Fibroblast of skin of right quadriceps (primary cell): ENCODE data around the gene ZNF141.
"Not testable (repeated sequence)": the region's sequence is repeated elsewhere in the genome, so short reads cannot be mapped to it uniquely, and the experiment has no call there.

Experiments used
- DNase-seq: peaks from one replicate; pipeline ENCODE4 v3.0.0-alpha.2; 2013

ZNF141 gene

DNA sequence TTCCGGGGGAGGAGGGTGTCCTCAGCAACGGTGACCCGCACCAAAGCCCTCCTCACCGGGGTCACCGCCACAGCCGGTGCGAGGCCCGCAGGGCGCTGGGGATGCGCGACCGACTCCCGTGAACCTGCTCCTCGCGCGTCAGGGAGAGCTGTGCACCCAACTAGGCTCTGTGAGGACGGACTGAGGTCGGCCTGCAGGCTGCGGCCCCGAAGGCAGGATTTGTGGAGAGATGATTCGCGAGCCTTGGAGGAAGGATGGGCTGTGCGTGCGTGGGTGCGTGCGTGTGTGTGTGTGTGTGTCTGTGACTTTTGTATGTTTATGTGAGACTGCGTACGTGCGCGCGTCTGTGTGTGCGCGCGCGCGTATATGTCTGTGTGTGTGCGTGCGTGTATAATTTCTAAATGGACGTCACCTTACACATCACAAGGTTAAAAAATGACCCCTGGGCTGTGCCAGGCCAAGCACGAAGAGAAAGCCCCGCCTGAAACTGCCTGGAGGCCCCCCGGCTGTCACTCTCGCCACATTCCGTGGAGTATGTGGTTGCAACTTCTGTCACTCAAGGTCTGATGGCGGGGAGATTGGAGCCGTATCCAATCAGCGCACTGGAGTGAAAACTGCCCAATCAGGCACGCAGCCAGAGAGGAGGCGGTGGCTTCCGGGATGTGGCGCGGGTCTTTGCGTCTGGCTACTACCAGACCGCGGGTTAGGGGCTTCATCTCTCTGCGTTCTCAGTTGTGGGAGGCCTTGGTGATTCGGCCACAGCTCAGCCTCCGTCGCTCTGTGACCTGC is at the start of gene ZNF141:
Gene ZNF141 (plus strand): TSS at position 672 of the 789 bp plus-strand sequence. CDS start 170 bp downstream, outside the sequence.
- DNase-seq = peak; percentile 98

DNA sequence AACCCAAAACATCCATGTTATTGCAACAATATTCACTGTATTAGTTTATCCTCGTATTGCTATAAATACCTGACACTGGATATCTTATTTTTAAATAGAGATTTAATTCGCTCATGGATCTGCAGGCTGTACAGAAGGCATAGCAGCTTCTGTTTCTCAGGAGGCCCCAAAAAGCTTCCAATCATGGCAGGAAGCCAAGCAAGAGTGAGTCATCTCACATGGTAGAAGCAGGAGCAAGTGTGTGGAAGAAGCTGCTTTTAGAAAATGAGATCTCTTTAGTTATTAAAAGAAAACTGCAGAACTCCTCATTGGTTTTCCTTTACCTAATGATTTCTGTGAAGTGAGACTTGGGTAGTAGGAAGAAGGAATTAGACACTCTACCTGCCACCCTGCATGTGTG is 48.7 kb upstream of the ZNF141 start:
- DNase-seq = no peak

DNA sequence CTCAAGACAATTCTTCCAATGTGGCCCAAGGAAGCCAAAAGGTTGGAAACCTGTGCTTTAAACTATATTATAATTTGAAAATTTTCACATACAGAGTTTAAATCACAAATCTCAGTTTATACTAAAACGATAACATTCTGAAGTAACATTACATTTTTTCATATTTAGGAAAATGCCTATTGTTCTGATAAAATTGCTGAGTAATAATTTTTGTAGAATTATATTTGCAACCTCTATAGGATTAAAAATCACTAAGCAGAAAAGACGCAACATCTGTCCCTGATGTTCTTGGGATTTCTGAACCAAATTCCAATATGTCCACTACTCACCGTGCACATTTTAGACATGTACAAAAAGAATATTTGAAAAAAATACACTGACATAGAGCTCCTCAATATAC is 42.9 kb upstream of the ZNF141 start:
- DNase-seq = no peak

DNA sequence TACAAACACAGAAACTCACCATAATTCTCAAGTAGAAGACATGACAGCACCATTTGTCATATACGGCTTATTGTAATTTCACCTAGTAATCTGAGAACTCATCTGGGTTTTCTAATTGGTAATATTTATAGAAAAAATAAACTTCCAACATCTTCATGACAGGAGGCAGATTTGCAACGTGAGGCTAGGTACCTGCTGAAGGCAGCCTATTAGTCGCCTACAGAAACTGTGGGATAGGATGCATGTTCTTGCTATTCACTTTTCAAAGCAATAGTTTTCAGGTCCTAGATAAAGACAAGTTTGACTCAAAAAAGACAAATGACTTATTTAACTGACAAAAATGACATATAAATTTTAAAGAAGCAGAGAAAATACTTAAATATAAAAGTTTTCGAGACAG is 35.2 kb upstream of the ZNF141 start:
- DNase-seq = no peak

DNA sequence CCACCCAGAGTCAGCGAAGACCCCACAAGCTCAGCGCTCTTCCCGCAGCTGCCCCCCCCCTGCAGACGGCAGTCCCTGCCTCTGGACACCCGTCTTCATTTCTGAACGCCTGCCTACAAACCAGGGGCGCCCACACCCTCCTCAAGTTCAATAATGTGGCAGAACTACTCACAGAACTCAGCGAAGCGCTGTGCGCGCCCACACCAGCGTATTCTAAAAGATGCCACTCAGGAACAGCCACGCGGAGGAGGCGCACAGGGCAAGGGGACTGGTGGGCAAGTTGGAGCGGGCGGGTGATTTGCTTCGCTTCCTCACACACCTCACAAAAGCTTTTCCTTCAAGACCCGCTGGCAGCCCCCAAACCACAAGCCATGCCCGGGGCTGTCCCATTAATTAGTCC is 33.1 kb upstream of the ZNF141 start:
- DNase-seq = not testable (repeated sequence)

DNA sequence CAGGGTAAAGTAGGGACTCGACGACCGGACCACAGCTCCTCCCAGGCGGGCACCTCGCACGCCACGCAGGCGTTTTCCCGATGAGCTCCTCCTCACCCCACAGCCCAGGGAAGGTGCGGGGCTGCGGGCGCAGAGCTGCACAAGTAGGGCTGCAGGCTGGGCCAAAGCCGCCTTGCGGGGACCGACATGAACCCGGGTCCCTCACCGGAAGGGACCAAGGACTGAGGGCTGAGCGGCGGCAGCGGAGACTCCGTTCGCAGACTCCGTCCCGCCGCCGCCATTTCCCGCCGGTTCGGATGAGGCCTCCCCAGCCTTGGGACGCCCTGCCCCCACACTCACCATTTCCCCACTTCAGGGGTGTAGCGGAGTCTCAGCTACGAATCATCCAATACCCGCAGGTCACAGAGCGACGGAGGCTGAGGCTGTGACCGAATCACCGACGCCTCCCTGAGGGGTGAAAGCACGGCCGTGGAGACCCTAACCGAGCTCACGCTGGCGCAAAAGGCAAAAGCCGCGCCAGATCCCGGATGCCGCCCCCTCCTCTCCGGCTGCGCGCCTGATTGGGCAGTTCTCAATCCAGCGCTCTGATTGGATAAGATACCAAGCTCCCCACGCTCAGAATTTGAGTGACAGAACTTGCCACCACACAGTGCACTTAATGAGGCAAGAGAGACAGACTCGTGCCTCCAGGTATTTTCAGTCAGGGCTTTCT is 32.5 kb upstream of the ZNF141 start, which contains the start of gene ZNF732:
Gene ZNF732 (minus strand): TSS at position 506 of the 712 bp plus-strand sequence. CDS start 164 bp downstream, at position 342.
- peak; percentile 70 for DNase-seq

DNA sequence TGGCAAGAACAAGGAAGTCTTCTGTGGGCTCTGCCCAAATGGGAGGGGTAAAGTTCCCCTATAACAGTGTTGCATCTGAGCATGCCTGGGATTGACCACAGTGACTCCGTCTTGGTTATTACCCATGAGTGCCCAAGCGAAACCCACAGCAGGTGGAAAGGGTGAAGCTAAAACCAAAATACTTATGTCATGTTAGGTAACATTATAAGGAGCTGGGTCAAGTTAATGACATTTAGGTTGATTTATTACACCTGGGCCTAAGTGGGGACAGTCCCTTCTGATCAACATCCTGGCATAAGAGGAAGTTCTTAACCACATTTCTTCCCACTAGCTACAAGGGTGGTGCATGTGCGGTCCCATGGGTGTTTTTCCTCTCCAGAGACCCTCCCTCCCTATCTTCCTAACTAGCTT is 31.1 kb upstream of the ZNF141 start:
- no peak for DNase-seq

DNA sequence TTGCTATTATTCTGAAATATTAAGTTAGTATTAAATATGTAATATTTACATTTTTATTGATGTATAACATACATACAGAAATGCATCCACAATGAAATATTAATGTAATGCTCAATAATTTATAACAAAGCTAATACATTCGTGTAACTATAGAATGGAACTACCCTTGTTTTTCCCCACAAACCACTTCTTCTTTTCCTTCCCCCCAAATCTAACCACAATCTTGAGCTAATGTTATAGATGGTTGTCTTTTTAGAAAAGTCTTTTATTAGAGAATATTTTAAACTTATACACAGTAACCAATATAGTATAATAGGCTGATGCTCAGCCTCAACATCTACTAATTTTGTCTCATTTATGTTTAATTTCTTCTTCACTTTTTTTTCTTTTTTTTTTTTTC is 27.8 kb upstream of the ZNF141 start:
- no peak for DNase-seq

DNA sequence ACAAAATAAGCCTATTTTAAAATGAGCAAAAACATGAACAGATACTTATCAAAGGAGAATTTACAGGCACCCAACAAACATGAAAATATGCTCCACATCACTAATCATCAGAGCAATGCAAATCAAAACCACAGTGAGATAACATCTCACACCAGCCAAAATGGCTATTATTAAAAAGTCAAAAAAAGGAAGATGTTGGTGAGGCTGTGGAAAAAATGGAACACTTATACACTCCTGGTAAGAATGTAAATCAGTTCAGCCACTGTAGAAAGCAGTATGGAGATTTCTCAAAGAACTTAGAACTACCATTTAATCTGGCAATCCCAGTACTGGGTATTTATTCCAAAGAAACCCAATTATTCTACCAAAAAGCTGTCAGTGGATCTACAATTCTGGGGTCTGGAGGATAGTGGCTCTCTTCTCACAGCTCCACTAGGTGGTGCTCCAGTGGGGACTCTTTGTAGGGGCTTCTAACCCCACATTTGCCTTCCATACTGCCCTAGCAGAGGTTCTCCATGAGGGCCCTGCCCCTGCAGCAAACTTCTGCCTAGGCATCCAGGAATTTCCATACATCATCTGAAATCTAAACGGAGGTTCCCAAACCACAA is 23.2 kb upstream of the ZNF141 start:
- DNase-seq = no peak

DNA sequence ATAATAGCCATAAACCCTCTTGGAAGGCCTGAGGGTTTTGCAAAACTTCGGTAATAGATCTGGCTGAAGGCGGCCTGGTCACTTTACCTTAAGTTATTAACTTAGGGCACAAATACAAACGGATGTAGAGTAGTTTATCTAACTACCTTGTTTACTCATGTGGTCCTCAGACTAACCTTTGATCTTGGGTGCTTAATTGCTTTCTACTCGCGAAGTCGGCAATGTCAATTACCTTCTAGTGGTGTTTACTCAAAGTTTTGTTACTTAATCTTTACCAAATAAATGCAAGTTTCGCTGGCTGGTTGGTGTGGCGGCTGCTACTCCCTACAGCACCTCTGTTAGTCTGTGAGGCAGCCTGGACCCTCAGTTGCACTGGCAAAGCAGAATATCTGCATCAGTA is 8.9 kb upstream of the ZNF141 start:
- DNase-seq = no peak

DNA sequence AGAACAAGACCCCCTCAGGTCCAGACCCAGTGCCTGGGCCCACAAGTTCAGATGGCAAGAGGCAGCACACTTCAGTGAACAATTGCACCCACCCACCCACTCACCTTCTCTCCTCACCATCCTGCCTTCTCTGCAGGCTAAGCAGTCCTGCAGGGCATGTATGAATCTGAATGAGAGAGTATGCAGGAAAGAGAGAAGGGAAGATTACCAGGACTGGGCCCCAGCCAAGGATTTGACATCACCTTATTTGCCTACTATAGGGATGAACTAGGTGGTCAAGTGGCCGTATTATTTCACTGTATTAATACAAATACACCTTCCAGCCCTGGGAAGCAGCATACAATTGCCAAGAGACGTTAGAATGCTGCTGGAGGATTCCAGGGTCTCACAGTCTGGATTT is 2.1 kb upstream of the ZNF141 start:
- DNase-seq = no peak

DNA sequence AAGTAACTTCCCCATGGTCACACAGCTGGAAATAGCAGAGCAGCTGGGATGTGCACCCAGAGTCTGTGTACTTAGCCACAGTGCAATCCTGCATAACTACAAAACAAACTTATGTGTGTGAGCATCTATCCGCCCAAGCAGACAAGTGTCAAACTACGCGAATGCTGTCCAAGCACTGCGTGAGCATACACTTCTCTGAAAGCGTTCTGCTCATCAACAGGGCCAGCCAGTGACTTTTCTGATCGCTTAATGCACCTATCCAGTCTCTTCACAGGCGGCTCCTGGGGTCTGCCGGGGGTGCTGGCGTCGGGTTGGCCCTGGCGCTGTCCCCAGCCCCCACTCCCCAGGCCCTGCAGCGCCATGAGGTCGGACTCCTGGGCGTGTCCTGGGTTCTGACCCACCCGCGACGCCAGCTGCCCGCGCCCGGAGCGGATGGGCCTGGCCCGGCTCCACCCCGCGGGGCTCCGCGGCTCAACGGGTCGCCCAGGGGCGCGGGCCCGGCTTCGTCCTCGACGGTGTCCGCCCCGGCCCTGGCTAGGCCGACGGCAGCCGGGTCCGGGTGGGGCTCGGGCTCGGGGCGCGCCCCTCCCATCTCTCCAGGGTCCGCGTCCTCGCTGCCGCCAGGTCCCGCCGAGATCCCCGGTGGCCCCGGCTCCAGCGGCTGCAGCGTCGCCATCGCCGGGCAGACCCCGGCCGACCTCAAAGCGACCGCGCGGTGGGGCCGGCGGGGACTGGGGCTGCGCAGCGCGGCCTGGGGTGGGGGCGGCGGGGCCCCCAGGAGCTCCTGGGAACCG is 1.3 kb upstream of the ZNF141 start:
- no peak for DNase-seq

DNA sequence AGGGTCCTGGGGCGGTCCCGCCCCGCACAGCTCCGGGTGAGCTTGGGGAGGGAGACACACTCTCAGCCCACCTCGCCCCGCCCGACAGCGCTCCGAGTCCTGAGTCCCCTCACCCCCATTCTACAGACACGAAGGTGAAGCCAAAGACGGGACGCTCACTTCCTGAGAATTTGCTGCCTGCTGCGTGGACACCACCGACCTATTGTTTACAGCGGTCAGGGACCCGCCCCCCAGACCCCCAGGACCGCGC is 796 bp upstream of the ZNF141 start:
- no peak for DNase-seq

DNA sequence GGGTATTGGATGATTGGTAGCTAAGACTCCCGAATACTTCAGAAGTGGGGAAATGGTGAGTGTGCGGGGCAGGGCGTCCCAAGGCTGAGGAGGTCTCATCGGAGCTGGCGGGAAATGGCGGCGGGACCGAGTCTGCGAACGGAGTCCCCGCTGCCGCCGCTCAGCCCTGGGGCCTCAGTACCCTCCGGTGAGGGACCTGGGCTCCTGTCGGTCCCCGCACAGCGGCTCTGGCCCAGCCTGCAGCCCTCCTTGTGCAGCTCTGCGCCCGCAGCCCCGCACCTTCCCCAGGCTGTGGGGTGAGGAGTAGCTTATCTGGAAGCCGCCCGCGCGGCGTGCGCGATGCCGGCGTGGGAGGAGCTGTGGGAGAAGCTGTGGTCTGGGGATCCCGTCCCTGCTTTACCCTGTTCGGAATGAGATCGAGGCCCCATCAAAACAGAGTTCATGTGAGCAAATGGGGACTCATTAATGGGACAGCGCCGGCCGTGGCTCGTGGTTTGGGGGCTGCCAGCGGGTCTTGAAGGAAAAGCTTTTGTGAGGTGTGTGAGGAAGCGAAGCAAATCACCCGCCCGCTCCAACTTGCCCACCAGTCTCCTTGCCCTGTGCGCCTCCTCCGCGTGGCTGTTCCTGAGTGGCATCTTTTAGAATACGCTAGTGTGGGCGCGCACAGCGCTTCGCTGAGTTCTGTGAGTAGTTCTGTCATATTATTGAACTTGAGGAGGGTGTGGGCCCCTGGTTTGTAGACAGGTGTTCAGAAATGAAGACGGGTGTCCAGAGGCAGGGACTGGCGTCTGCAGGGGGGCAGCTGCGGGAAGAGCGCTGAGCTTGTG is 531 bp downstream of the ZNF141 start:
- DNase-seq = peak; percentile 19

DNA sequence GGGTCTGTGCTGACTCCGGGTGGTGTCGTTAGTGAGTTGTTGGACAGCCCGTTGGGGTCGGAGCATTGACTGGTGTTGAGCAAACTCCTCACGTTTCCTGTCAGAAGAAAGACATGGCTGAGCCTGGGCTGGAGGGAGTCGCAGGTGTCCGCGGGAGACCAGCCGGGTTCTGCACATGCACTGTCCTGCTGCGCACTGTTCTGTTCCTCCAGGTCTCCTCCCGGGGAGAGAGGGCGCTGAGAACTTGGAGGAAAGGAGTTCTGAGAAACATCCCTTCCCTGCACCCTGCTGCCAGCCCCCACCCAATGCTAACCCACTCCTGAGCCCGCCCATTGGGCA is 1.1 kb downstream of the ZNF141 start:
- DNase-seq = no peak

DNA sequence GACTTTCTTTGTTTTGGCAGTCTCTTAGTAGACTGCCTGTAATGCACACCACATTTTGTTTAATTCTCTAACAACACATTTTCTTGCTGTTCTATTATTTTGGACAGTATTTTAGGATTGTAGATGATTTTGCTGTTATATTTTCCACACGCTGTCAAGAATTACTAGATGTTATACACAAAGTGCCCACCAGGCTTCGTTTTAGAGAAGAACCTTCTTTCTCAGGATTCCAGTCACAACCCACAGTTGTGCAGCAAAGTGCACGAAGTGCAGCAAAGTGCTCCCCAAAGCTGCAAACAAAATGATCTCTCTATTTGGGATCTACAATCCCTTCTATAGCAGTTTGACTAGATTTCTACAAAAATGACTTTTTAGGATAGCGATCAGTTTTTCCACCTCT is 2.4 kb downstream of the ZNF141 start:
- no peak for DNase-seq

DNA sequence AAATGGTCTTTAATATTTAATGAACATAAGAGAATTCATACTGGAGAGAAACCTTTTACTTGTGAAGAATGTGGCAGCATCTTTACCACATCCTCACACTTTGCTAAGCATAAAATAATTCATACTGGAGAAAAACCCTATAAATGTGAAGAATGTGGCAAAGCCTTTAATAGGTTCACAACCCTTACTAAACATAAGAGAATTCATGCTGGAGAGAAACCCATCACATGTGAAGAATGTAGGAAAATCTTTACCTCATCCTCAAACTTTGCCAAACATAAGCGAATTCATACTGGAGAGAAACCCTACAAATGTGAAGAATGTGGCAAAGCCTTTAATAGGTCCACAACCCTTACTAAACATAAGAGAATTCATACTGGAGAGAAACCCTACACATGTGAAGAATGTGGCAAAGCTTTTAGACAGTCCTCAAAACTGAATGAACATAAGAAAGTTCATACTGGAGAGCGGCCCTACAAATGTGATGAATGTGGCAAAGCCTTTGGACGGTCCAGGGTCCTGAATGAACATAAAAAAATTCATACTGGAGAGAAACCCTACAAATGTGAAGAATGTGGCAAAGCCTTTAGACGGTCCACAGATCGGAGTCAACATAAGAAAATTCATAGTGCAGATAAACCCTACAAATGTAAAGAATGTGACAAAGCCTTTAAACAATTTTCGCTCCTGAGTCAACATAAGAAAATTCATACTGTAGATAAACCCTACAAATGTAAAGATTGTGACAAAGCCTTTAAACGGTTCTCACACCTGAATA is 35.6 kb downstream of the ZNF141 start:
- DNase-seq = no peak

DNA sequence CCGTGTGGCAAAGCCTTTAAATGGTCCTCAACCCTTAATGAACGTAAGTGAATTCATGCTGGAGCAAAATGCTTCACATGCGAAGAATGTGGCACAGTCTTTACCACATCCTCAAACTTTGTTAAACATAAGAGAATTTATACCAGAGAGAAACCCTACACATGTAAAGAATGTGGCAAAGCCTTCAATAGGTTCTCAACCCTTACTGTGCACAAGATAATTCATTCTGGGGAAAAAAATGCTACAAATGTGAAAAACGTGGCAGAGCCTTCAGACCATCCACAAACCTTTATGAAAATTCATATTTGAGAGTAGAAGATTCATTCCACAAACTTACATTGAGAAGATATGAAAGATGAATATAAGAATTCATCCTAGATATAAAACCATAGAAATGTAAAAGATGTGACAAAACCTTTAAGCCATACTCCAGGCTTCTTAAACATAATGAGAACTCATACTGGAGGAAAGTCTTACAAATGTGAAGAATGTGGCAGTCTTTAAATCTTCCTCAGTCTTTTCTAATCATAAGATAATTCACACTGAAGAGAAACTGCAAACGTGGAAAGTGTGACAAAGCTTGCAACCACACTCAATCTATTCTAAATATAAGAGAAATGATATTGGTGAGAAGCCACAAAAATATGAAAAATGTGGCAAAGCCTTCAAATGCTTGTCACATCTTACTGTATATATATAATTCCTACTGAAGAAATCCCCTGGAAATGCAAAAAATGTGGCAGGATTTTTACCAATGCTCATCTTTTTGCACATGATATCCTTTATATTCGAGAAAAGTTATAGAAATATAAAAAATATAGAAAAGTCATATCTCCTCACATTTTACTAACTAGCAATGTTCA is 36.9 kb downstream of the ZNF141 start:
- no peak for DNase-seq

DNA sequence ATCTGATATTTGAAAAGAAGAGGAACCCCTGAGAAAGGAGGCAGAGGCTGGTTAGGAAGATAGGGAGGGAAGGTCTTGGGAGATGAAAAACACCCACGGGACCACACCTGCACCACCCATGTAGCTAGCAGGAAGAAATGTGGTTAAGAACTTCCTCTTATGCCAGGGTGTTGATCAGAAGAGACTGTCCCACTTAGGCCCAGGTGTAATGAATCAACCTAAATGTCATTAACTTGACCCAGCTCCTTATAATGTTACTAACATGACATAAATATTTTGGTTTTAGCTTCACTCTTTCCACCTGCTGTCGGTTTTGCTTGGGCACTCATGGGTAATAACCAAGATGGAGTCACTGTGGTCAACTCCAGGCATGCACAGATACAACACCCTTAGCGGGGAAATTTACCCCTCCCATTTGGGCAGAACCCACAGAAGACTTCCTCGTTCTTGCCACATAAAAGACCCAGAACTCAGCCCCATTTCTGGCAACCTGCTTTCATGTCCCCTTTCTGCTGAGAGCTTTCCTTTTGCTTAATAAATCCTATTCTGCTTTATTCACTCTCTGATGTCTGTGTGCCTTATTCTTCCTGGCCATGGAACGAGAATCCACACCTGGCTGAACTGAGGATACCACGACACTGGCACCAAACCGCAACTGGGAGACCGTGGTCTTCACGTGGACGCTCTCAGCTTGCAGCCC is 46.8 kb downstream of the ZNF141 start:
- DNase-seq = no peak
